Stimulated activated CD4-positive, alpha-beta T cell treated with anti-CD3 and anti-CD28 coated beads, Interleukin-4, amount 100 ng/mL, for 24 hours (primary cell): ENCODE data around the gene SLC30A7.

Experiments used
- DNase-seq: peaks from one replicate; pipeline ENCODE4 v3.0.0-alpha.2; 2020

Gene SLC30A7

DNA sequence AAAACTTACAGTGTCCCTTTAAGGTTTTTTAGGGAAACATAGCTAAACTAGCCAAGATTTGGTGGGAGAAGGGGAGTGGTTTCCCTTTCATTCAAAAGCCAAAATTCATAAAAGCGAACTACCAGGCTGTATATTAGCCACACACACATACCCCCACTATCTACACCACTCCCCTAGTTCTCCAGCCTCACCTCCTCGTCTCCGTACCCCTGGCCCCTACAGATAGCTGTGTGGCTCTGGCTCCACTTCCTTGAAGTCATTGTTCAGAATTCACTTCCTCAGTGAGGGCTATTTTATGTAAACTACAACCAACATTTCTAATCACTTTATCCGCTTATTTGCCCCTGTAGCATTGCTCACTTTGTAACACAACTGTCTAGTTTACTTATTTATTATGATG lies 135.0 kb downstream of the SLC30A7 start:
- no peak for DNase-seq
